ENCODE measurements around the gene HMCN2.
A peak's percentile ranks its signal among the peaks of the same experiment; 100 is the strongest.

Gene HMCN2

DNA sequence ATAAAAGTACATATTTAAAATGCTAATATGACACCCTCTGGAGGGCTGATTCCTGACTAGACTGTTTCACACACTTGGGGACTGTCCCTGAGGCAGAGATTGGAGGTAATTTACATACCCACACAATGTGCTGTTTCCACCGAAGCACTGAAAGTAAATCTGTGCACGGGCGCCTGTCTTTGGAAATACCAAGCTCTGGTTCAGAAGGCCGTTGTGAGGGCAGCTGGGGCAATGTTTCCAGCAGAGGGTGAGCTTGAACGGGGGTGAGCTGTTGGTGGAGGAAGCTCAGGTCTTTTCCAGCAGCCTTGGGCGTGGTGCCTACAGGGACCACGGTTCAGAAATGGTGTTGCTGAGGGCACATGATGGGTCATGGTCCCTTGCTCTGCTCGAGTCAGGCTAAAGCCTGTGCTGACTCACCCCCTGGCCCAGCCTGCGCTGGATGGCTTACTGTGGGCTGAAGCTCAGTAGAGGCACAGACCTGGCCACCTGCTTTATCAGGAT lies 25.8 kb upstream of the HMCN2 start:
- no peaks in the 10 kb centered on the region for H3K36me3 ChIP-seq (ENCODE audit: control insufficient read depth in 2 of 2, insufficient read depth in 2 of 2, low read length in 2 of 2)
- no peak overlapping the region for H3K27ac ChIP-seq (ENCODE audit: low read depth in 2 of 2, low read length in 2 of 2)
- H3K4me3 ChIP-seq (ENCODE audit: low read length in 2 of 2), result no peak overlapping the region
- peaks cover 5% of the 10 kb centered on the region in 2 donors for H3K4me1 ChIP-seq (ENCODE audit: control insufficient read depth in 2 of 2, insufficient read depth in 2 of 2, low read length in 2 of 2)
- no peaks in the 10 kb centered on the region for H3K9me3 ChIP-seq (ENCODE audit: control insufficient read depth in 2 of 2, low read length in 2 of 2)
- H3K9ac ChIP-seq (ENCODE audit: low read depth in 1 of 2, low read length in 2 of 2), result no peak overlapping the region
- no peaks in the 10 kb centered on the region for H3K27me3 ChIP-seq (ENCODE audit: control insufficient read depth in 2 of 2, insufficient read depth in 2 of 2, low read length in 2 of 2)

DNA sequence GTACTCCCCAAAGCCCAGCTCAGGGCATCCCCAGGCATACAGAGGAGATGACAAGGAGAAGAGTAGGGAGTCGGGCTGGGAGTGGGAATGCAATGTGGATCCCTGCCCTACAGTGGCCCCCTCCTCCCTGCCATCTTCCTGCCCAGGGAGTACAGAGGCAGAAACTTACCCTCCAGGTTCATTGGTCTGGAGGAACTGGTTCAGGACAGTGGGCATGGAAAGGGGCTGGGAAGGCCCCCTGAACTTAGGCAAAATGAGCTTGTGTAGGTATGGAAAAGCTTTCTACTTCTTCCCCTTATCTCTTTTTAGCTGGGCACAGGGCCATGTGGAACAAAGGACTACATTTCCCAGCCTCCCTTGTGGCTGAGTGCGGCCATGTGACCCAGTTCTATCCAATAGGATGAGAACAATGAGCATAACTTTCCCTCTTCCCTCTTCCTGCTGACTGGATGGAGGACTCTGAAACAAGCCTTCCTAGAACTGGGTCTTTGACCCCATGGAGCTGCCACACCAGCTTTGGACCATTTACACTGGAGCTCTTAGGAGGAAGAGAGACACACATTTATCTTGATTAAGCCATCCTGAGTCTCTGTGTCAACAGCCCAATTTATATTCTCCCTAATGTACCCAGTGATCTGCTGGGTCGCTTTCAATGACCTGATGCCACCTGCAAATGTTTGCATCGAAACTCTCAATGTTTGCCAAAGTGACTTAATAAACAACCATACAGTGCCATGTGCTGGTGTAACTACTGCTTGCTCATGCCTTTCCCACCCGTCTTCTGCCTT lies 25.0 kb upstream of the HMCN2 start:
- Histone ChIP-seq H3K4me1 (ENCODE audit: control insufficient read depth in 2 of 2, insufficient read depth in 2 of 2, low read length in 2 of 2) (peaks cover 5% of the 10 kb centered on the region in 2 donors), H3K27me3 (ENCODE audit: control insufficient read depth in 2 of 2, insufficient read depth in 2 of 2, low read length in 2 of 2) (no peaks in the 10 kb centered on the region), H3K27ac (ENCODE audit: low read depth in 2 of 2, low read length in 2 of 2) (no peak overlapping the region), H3K36me3 (ENCODE audit: control insufficient read depth in 2 of 2, insufficient read depth in 2 of 2, low read length in 2 of 2) (no peaks in the 10 kb centered on the region), H3K9me3 (ENCODE audit: control insufficient read depth in 2 of 2, low read length in 2 of 2) (no peaks in the 10 kb centered on the region), H3K9ac (ENCODE audit: low read depth in 1 of 2, low read length in 2 of 2) (no peak overlapping the region), H3K4me3 (ENCODE audit: low read length in 2 of 2) (no peak overlapping the region)

- H3K36me3 ChIP-seq (ENCODE audit: control insufficient read depth in 2 of 2, insufficient read depth in 2 of 2, low read length in 2 of 2), result no peaks in the 10 kb centered on the region
- no peak overlapping the region for H3K27ac ChIP-seq (ENCODE audit: low read depth in 2 of 2, low read length in 2 of 2)
- H3K9ac ChIP-seq (ENCODE audit: low read depth in 1 of 2, low read length in 2 of 2), result no peak overlapping the region
- peaks cover 5% of the 10 kb centered on the region in 2 donors for H3K4me1 ChIP-seq (ENCODE audit: control insufficient read depth in 2 of 2, insufficient read depth in 2 of 2, low read length in 2 of 2)
- H3K4me3 ChIP-seq (ENCODE audit: low read length in 2 of 2), result no peak overlapping the region
- no peaks in the 10 kb centered on the region for H3K9me3 ChIP-seq (ENCODE audit: control insufficient read depth in 2 of 2, low read length in 2 of 2)
- H3K27me3 ChIP-seq (ENCODE audit: control insufficient read depth in 2 of 2, insufficient read depth in 2 of 2, low read length in 2 of 2), result no peaks in the 10 kb centered on the region
These were observed 24.4 kb upstream of the HMCN2 start for GRCh38 chr9:130241198-130241535.

- no peaks in the 10 kb centered on the region for H3K36me3 ChIP-seq (ENCODE audit: control insufficient read depth in 2 of 2, insufficient read depth in 2 of 2, low read length in 2 of 2)
- no peak overlapping the region for H3K27ac ChIP-seq (ENCODE audit: low read depth in 2 of 2, low read length in 2 of 2)
- H3K9me3 ChIP-seq (ENCODE audit: control insufficient read depth in 2 of 2, low read length in 2 of 2), result no peaks in the 10 kb centered on the region
- peaks cover 5% of the 10 kb centered on the region in 2 donors for H3K4me1 ChIP-seq (ENCODE audit: control insufficient read depth in 2 of 2, insufficient read depth in 2 of 2, low read length in 2 of 2)
- H3K9ac ChIP-seq (ENCODE audit: low read depth in 1 of 2, low read length in 2 of 2), result no peak overlapping the region
- H3K27me3 ChIP-seq (ENCODE audit: control insufficient read depth in 2 of 2, insufficient read depth in 2 of 2, low read length in 2 of 2), result no peaks in the 10 kb centered on the region
- peak overlapping the region in 1 of 2 donors; percentile 44 for H3K4me3 ChIP-seq (ENCODE audit: low read length in 2 of 2)
These were observed 23.1 kb upstream of the HMCN2 start for GRCh38 chr9:130242270-130243014.

- H3K36me3 ChIP-seq (ENCODE audit: control insufficient read depth in 2 of 2, insufficient read depth in 2 of 2, low read length in 2 of 2), result no peaks in the 10 kb centered on the region
- H3K9ac ChIP-seq (ENCODE audit: low read depth in 1 of 2, low read length in 2 of 2), result no peak overlapping the region
- no peaks in the 10 kb centered on the region for H3K27me3 ChIP-seq (ENCODE audit: control insufficient read depth in 2 of 2, insufficient read depth in 2 of 2, low read length in 2 of 2)
- peak overlapping the region in 1 of 2 donors; percentile 44 for H3K4me3 ChIP-seq (ENCODE audit: low read length in 2 of 2)
- H3K4me1 ChIP-seq (ENCODE audit: control insufficient read depth in 2 of 2, insufficient read depth in 2 of 2, low read length in 2 of 2), result peaks cover 5% of the 10 kb centered on the region in 2 donors
- no peak overlapping the region for H3K27ac ChIP-seq (ENCODE audit: low read depth in 2 of 2, low read length in 2 of 2)
- no peaks in the 10 kb centered on the region for H3K9me3 ChIP-seq (ENCODE audit: control insufficient read depth in 2 of 2, low read length in 2 of 2)
These were observed 22.3 kb upstream of the HMCN2 start for GRCh38 chr9:130243015-130243881.

DNA sequence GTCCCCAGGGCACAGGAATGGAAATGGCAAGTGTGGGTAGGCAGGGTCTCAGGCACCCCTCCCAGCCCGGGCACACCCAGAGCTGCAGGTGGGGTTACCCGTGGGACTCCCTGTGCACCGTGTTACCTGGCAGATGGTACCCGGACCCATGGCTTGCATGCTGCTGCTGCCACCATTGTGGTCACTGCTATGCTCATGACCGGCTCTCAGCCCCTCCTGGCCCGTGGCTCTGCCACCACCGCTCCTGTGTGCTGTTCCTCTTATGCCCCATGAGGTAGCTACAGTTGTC lies 21.7 kb upstream of the HMCN2 start:
- Histone ChIP-seq H3K4me3 (ENCODE audit: low read length in 2 of 2) (no peak overlapping the region), H3K27me3 (ENCODE audit: control insufficient read depth in 2 of 2, insufficient read depth in 2 of 2, low read length in 2 of 2) (no peaks in the 10 kb centered on the region), H3K36me3 (ENCODE audit: control insufficient read depth in 2 of 2, insufficient read depth in 2 of 2, low read length in 2 of 2) (no peaks in the 10 kb centered on the region), H3K9me3 (ENCODE audit: control insufficient read depth in 2 of 2, low read length in 2 of 2) (no peaks in the 10 kb centered on the region), H3K4me1 (ENCODE audit: control insufficient read depth in 2 of 2, insufficient read depth in 2 of 2, low read length in 2 of 2) (peaks cover 5% of the 10 kb centered on the region in 2 donors), H3K9ac (ENCODE audit: low read depth in 1 of 2, low read length in 2 of 2) (no peak overlapping the region), H3K27ac (ENCODE audit: low read depth in 2 of 2, low read length in 2 of 2) (no peak overlapping the region)

DNA sequence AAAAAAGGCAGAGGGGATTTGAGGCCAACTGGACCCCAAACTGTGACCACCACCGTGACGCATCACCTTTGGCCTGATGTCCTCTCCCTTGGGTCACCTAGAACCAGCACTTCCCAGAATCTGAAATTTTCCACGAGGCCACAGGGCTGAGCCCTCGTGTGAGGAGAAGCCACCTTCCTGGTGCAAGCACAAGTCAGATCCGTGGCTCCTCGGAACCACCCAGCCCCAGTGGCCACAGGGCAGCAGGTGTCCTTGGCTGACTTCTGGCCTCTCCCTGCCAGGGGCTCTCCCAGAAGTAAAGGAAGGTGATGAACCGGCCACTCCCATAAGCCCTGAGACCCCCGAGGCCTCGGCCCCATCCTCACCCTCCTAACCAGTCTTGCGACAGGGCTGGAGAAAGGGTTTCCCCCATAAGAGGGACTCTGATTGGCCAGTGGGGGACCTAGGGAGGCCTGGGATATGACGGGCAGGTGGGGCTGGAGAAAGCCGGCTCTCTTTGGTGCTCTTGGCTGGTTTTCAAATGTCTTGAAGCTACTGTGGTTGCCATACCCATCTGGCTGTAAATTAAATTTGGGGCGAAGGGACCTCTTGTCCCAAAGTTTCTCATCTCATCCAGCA lies 20.9 kb upstream of the HMCN2 start:
- Histone ChIP-seq H3K4me1 (ENCODE audit: control insufficient read depth in 2 of 2, insufficient read depth in 2 of 2, low read length in 2 of 2) (peaks cover 5% of the 10 kb centered on the region in 2 donors), H3K27me3 (ENCODE audit: control insufficient read depth in 2 of 2, insufficient read depth in 2 of 2, low read length in 2 of 2) (no peaks in the 10 kb centered on the region), H3K9ac (ENCODE audit: low read depth in 1 of 2, low read length in 2 of 2) (no peak overlapping the region), H3K9me3 (ENCODE audit: control insufficient read depth in 2 of 2, low read length in 2 of 2) (no peaks in the 10 kb centered on the region), H3K36me3 (ENCODE audit: control insufficient read depth in 2 of 2, insufficient read depth in 2 of 2, low read length in 2 of 2) (no peaks in the 10 kb centered on the region), H3K27ac (ENCODE audit: low read depth in 2 of 2, low read length in 2 of 2) (no peak overlapping the region), H3K4me3 (ENCODE audit: low read length in 2 of 2) (no peak overlapping the region)

DNA sequence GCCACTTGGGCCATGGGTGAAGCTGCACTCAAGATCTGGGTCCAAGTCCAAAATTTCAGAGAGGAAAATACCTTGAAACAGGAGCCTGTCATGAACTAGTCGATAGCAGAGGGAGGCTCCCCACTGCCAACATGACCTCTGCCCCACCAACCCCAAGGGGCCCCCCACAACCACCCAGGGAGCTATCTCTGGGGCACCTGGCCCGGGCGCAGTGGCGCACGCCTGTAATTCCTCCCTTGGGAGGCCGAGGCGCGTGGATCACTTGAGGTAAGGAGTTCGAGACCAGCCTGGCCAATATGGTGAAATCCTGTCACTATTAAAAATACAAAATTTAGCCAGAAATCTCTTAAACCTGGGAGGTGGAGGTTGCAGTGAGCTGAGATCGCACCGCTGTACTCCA lies 20.1 kb upstream of the HMCN2 start:
- Histone ChIP-seq H3K27me3 (ENCODE audit: control insufficient read depth in 2 of 2, insufficient read depth in 2 of 2, low read length in 2 of 2) (no peaks in the 10 kb centered on the region), H3K27ac (ENCODE audit: low read depth in 2 of 2, low read length in 2 of 2) (no peak overlapping the region), H3K9ac (ENCODE audit: low read depth in 1 of 2, low read length in 2 of 2) (no peak overlapping the region), H3K4me3 (ENCODE audit: low read length in 2 of 2) (no peak overlapping the region), H3K9me3 (ENCODE audit: control insufficient read depth in 2 of 2, low read length in 2 of 2) (no peaks in the 10 kb centered on the region), H3K36me3 (ENCODE audit: control insufficient read depth in 2 of 2, insufficient read depth in 2 of 2, low read length in 2 of 2) (no peaks in the 10 kb centered on the region), H3K4me1 (ENCODE audit: control insufficient read depth in 2 of 2, insufficient read depth in 2 of 2, low read length in 2 of 2) (peaks cover 5% of the 10 kb centered on the region in 2 donors)

GRCh38 chr9:130246126-130246525 lies 19.4 kb upstream of the HMCN2 start:
- no peak overlapping the region for H3K27ac ChIP-seq (ENCODE audit: low read depth in 2 of 2, low read length in 2 of 2)
- no peaks in the 10 kb centered on the region for H3K36me3 ChIP-seq (ENCODE audit: control insufficient read depth in 2 of 2, insufficient read depth in 2 of 2, low read length in 2 of 2)
- H3K9me3 ChIP-seq (ENCODE audit: control insufficient read depth in 2 of 2, low read length in 2 of 2), result no peaks in the 10 kb centered on the region
- H3K27me3 ChIP-seq (ENCODE audit: control insufficient read depth in 2 of 2, insufficient read depth in 2 of 2, low read length in 2 of 2), result no peaks in the 10 kb centered on the region
- peaks cover 3 to 5% of the 10 kb centered on the region in 2 donors for H3K4me1 ChIP-seq (ENCODE audit: control insufficient read depth in 2 of 2, insufficient read depth in 2 of 2, low read length in 2 of 2)
- no peak overlapping the region for H3K9ac ChIP-seq (ENCODE audit: low read depth in 1 of 2, low read length in 2 of 2)
- no peak overlapping the region for H3K4me3 ChIP-seq (ENCODE audit: low read length in 2 of 2)

Measured in mucosa of rectum (tissue), 2 donors.